Mammary epithelial cell (primary cell): ENCODE measurements around the gene AKT1.
A peak's percentile ranks its signal among the peaks of the same experiment; 100 is the strongest.

Experiments used
- EZH2 ChIP-seq: IDR thresholded peaks from 2 replicates; pipeline ENCODE4 v1.6.1; 2012; ENCODE audit warnings: low read length, inconsistent platforms, borderline replicate concordance
- TF ChIP-seq, protein P1 (sequence below), 2 donors: IDR thresholded peaks in 1 of 2; conservative IDR thresholded peaks in 1 of 2; 2 replicates each; pipeline ENCODE4 v1.5.1; 2011 to 2012; ENCODE audit warnings: inconsistent platforms in 2 of 2, low read length in 2 of 2, mild to moderate bottlenecking in 2 of 2, control low read depth in 1 of 2, low read depth in 1 of 2; ENCODE audit not compliant: insufficient read depth in 1 of 2; ENCODE audit errors: extremely low read depth in 1 of 2

DNA sequence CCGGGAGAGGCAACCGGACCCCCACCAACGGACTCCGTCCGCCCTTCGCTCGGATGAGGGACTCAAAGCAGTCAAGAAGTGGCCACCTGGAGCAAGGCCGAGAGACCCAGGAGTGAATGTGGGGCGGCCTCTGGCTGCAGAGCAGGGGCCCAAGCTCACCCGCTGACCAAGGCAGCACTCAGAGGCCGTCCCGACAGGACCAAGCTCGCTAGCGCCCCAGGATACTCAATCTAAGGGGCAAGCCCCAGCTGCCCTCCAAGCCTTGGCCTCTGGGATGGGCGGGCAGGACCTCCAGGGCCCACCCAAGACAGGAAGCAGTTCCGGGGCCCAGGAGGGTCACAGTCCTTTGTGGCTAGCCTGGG, 936 bp downstream of the AKT1 start:
- TF ChIP-seq, protein P1, sequence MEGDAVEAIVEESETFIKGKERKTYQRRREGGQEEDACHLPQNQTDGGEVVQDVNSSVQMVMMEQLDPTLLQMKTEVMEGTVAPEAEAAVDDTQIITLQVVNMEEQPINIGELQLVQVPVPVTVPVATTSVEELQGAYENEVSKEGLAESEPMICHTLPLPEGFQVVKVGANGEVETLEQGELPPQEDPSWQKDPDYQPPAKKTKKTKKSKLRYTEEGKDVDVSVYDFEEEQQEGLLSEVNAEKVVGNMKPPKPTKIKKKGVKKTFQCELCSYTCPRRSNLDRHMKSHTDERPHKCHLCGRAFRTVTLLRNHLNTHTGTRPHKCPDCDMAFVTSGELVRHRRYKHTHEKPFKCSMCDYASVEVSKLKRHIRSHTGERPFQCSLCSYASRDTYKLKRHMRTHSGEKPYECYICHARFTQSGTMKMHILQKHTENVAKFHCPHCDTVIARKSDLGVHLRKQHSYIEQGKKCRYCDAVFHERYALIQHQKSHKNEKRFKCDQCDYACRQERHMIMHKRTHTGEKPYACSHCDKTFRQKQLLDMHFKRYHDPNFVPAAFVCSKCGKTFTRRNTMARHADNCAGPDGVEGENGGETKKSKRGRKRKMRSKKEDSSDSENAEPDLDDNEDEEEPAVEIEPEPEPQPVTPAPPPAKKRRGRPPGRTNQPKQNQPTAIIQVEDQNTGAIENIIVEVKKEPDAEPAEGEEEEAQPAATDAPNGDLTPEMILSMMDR (conservative IDR thresholded peaks at IDR 0.05 in 1 of 2, IDR thresholded peaks at IDR 0.05 in 1 of 2; ENCODE audit: extremely low read depth in 1 of 2, insufficient read depth in 1 of 2, low read depth in 1 of 2, low read length in 2 of 2), result peak in 1 of 2 donors; percentile 5
- no peak for TF ChIP-seq EZH2
